Prostate gland (tissue), 2 donors: Measurements from ENCODE around the gene SLC31A1. TPM values are rescaled to one million over a fixed set of nuclear protein-coding genes. Genes with fewer than 3 reads are reported as not detected.

ENCODE experiments used
- DNase-seq: peaks from one replicate; pipeline ENCODE4 v3.0.0-alpha.2; 2019; ENCODE audit warnings: low spot score
- H3K27ac ChIP-seq, 2 donors: fragments of 200-600 bp; sonication (generic); 2 replicates each; pipeline ENCODE4 v1.5.1; 2017 to 2019
- H3K27me3 ChIP-seq: fragments of 200-600 bp; sonication (generic); replicated peaks from 2 replicates; pipeline ENCODE4 v1.5.1; 2019; ENCODE audit not compliant: insufficient read depth
- H3K36me3 ChIP-seq, 2 donors: fragments of 200-600 bp; sonication (generic); 1 replicate in 1 of 2; 2 replicates in 1 of 2; pipeline versions ENCODE4 v1.5.1 to v1.8.1; 2017 to 2019
- H3K4me1 ChIP-seq: fragments of 200-600 bp; sonication (generic); replicated peaks from 2 replicates; pipeline ENCODE4 v1.5.1; 2019
- H3K4me3 ChIP-seq, 2 donors: fragments of 200-600 bp; sonication (generic); 2 replicates each; pipeline ENCODE4 v1.5.1; 2017 to 2019
- H3K9me3 ChIP-seq: fragments of 200-600 bp; sonication (generic); 2 replicates; pipeline ENCODE4 v1.5.1; 2017
- CTCF ChIP-seq, 4 experiments: fragments of 200-600 bp in 2 of 4; fragments of 450-650 bp in 2 of 4; sonication (generic) in 2 of 4; IDR thresholded peaks; 1 replicate in 3 of 4; 2 replicates in 1 of 4; pipeline ENCODE4 v1.5.1; 2016 to 2019; ENCODE audit warnings: antibody characterized with exemption in 4 of 4, mild to moderate bottlenecking in 2 of 4, moderate library complexity in 2 of 4
- POLR2A ChIP-seq: fragments of 450-650 bp; IDR thresholded peaks from one replicate; pipeline ENCODE4 v1.6.1; 2016; ENCODE audit warnings: antibody characterized with exemption, mild to moderate bottlenecking
- POLR2AphosphoS5 ChIP-seq: sonication (generic); formaldehyde crosslinking; IDR thresholded peaks from one replicate; pipeline ENCODE4 v1.6.1; 2017; ENCODE audit warnings: antibody characterized with exemption
- WGBS: methylation state at CpG from one replicate; pipeline ENCODE4 v1.1.5; 2018; 5-methylcytosine and 5-hydroxymethylcytosine counted together
- intact Hi-C: fragments of 100-400 bp; cut with DNase I; formaldehyde crosslinking; loops from one replicate; pipeline ENCODE4 v1.14.2; 2022
- total RNA-seq, 2 donors: library from RNA; depleted of rRNA; stranded (reverse); fragments of >200 nt; gene quantifications; one replicate each; pipeline ENCODE4 v1.1.0, GENCODE V29; 2016

SLC31A1 gene
- total RNA-seq, 2 donors from 2014 or later: 22.8 to 68.5 TPM

- H3K4me3 ChIP-seq: no peak overlapping the region
- no peaks in the 10 kb centered on the region for H3K4me1 ChIP-seq
- intact Hi-C loops: no loop called here
- TF ChIP-seq CTCF (IDR thresholded peaks at IDR 0.05) (no peak), POLR2A (no peak), POLR2AphosphoS5 (no peak)
- H3K27me3 ChIP-seq: no peaks in the 10 kb centered on the region
- WGBS: 89% methylated on average over 2 of the region's 2 CpGs
- H3K36me3 ChIP-seq: no peaks in the 10 kb centered on the region
- no peak for DNase-seq
- H3K27ac ChIP-seq: no peak overlapping the region
- H3K9me3 ChIP-seq: no peaks in the 10 kb centered on the region
These were observed 15.9 kb upstream of the SLC31A1 start for GRCh38 chr9:113205432-113205831.

GRCh38 chr9:113205861-113206260 lies 15.5 kb upstream of the SLC31A1 start:
- H3K27me3 ChIP-seq: no peaks in the 10 kb centered on the region
- H3K36me3 ChIP-seq: peaks cover 0 to 4% of the 10 kb centered on the region in 2 donors
- H3K4me3 ChIP-seq: no peak overlapping the region
- WGBS: 90% methylated on average over 1 of the region's 1 CpG
- intact Hi-C loops: no loop called here
- TF ChIP-seq POLR2A (no peak), POLR2AphosphoS5 (no peak), CTCF (IDR thresholded peaks at IDR 0.05) (no peak)
- no peaks in the 10 kb centered on the region for H3K9me3 ChIP-seq
- H3K27ac ChIP-seq: no peak overlapping the region
- H3K4me1 ChIP-seq: no peaks in the 10 kb centered on the region
- no peak for DNase-seq

- Histone ChIP-seq H3K27me3 (no peaks in the 10 kb centered on the region), H3K4me1 (no peaks in the 10 kb centered on the region), H3K9me3 (no peaks in the 10 kb centered on the region), H3K4me3 (no peak overlapping the region), H3K36me3 (peaks cover 0 to 4% of the 10 kb centered on the region in 2 donors), H3K27ac (no peak overlapping the region)
- no peak for DNase-seq
- TF ChIP-seq CTCF (IDR thresholded peaks at IDR 0.05) (no peak), POLR2AphosphoS5 (no peak), POLR2A (no peak)
- intact Hi-C loops: no loop called here
- 90% methylated on average over 10 of the region's 10 CpGs for WGBS
These were observed 10.5 kb upstream of the SLC31A1 start for GRCh38 chr9:113210815-113211214.

- WGBS: 79% methylated on average over 3 of the region's 3 CpGs
- Histone ChIP-seq H3K4me3 (no peak overlapping the region), H3K27ac (no peak overlapping the region), H3K36me3 (peaks cover 0 to 4% of the 10 kb centered on the region in 2 donors), H3K4me1 (peaks cover 3% of the 10 kb centered on the region), H3K27me3 (no peaks in the 10 kb centered on the region), H3K9me3 (no peaks in the 10 kb centered on the region)
- no peak for TF ChIP-seq POLR2A
- TF ChIP-seq CTCF (IDR thresholded peaks at IDR 0.05): no peak
- no peak for TF ChIP-seq POLR2AphosphoS5
- intact Hi-C loops: no loop called here
- DNase-seq: no peak
These were observed 6.2 kb upstream of the SLC31A1 start for GRCh38 chr9:113215132-113215531.

GRCh38 chr9:113216406-113216805 lies 4.9 kb upstream of the SLC31A1 start:
- WGBS: 84% methylated on average over 3 of the region's 3 CpGs
- peaks cover 3% of the 10 kb centered on the region for H3K4me1 ChIP-seq
- no peaks in the 10 kb centered on the region for H3K9me3 ChIP-seq
- H3K4me3 ChIP-seq: no peak overlapping the region
- no peak overlapping the region for H3K27ac ChIP-seq
- no peaks in the 10 kb centered on the region for H3K27me3 ChIP-seq
- no peaks in the 10 kb centered on the region for H3K36me3 ChIP-seq
- DNase-seq: no peak
- TF ChIP-seq POLR2AphosphoS5: no peak
- TF ChIP-seq CTCF (IDR thresholded peaks at IDR 0.05): no peak
- TF ChIP-seq POLR2A: no peak
- intact Hi-C loops: no loop called here
